ENCODE measurements around the gene GBA3. TPM values are rescaled to one million over a fixed set of nuclear protein-coding genes. Genes with fewer than 3 reads are reported as not detected.

Gene GBA3
- polyA plus RNA-seq, 2 of the 4 experiments (the other 2 are of a cell fraction) = not detected

GRCh38 chr4:22794732-22795131 is 102.0 kb downstream of the GBA3 start (continued):
- TF ChIP-seq, protein P1, sequence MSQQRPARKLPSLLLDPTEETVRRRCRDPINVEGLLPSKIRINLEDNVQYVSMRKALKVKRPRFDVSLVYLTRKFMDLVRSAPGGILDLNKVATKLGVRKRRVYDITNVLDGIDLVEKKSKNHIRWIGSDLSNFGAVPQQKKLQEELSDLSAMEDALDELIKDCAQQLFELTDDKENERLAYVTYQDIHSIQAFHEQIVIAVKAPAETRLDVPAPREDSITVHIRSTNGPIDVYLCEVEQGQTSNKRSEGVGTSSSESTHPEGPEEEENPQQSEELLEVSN (IDR thresholded peaks at IDR 0.05; ENCODE audit: borderline replicate concordance, low read depth) = no peak
- TF ChIP-seq ZFP36 (IDR thresholded peaks at IDR 0.05; ENCODE audit: borderline replicate concordance, partially characterized antibody) (no peak), NPAS2 (CRISPR knock-in tag; IDR thresholded peaks at IDR 0.05; ENCODE audit: borderline replicate concordance) (no peak), HEYL (CRISPR knock-in tag; IDR thresholded peaks at IDR 0.05) (no peak)

GRCh38 chr4:22801391-22801790 is 108.7 kb downstream of the GBA3 start:
- ATAC-seq = no peak
- no peak for FAIRE-seq
- Histone ChIP-seq H3K4me3 (no peak overlapping the region), H3K4me2 (no peak overlapping the region), H3K4me1 (no peaks in the 10 kb centered on the region), H3K9me3 (no peaks in the 10 kb centered on the region), H3K27ac (no peak overlapping the region)
- ChIA-PET CTCF (no interaction called here), POLR2A (no interaction called here)
- DNase-seq (ENCODE audit: low read depth in 1 of 2, low spot score in 1 of 2) = no peak
- TF ChIP-seq PHF8 (IDR thresholded peaks at IDR 0.05; ENCODE audit: borderline replicate concordance, low read depth) (no peak), SMC3 (IDR thresholded peaks at IDR 0.05) (no peak), ZFP36 (IDR thresholded peaks at IDR 0.05; ENCODE audit: borderline replicate concordance, partially characterized antibody) (no peak), RAD21 (conservative IDR thresholded peaks at IDR 0.05 in 1 of 2, IDR thresholded peaks at IDR 0.05 in 1 of 2) (no peak), NR3C1 (IDR thresholded peaks at IDR 0.05) (no peak), HDAC2 (IDR thresholded peaks at IDR 0.05) (no peak), HES2 (IDR thresholded peaks at IDR 0.05) (no peak)

DNA sequence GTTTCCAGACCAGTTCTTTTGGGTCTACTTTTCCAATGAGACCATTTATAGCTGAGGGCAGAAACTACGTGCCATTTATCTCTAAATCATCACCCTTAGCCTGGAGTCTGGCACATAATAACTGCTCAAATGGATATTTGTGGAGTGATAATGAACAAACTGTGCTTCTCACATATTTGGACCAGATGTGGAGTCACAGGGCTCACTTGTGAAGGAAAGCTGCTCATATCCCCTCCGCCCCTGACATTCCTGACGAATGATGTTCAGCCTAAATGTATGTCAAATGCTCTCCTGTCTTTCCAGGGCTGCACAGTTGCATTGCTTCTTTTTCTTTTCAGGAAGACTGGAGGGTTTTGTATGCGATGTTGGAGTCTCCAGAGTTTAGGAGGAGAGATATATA is 110.1 kb downstream of the GBA3 start:
- no peaks in the 10 kb centered on the region for H3K4me1 ChIP-seq
- H3K9me3 ChIP-seq = no peaks in the 10 kb centered on the region
- no peak for ATAC-seq
- H3K4me3 ChIP-seq = no peak overlapping the region
- DNase-seq (ENCODE audit: low read depth in 1 of 2, low spot score in 1 of 2) = no peak
- FAIRE-seq = no peak
- TF ChIP-seq EHMT2 (IDR thresholded peaks at IDR 0.05; ENCODE audit: low read depth) (no peak), RCOR1 (IDR thresholded peaks at IDR 0.05; ENCODE audit: low read depth, low read length) (no peak), CBX2 (IDR thresholded peaks at IDR 0.05; ENCODE audit: borderline replicate concordance, low read depth) (no peak), RNF2 (IDR thresholded peaks at IDR 0.05; ENCODE audit: borderline replicate concordance, low read depth) (no peak), MAZ (IDR thresholded peaks at IDR 0.05; ENCODE audit: borderline replicate concordance, low read depth, low read length) (no peak), HEYL (CRISPR knock-in tag; IDR thresholded peaks at IDR 0.05) (no peak), SREBF2 (IDR thresholded peaks at IDR 0.05) (no peak), HOXB13 (CRISPR knock-in tag; IDR thresholded peaks at IDR 0.05; ENCODE audit: low read depth) (no peak), CHD2 (IDR thresholded peaks at IDR 0.05; ENCODE audit: low read length, partially characterized antibody) (no peak), ATOH8 (CRISPR knock-in tag; IDR thresholded peaks at IDR 0.05; ENCODE audit: low read depth) (no peak), CHD4 (IDR thresholded peaks at IDR 0.05; ENCODE audit: borderline replicate concordance) (no peak), POLR2AphosphoS2 (conservative IDR thresholded peaks at IDR 0.05; ENCODE audit: low read length) (no peak), TP53 (CRISPR knock-in tag; IDR thresholded peaks at IDR 0.05) (no peak), CEBPB (IDR thresholded peaks at IDR 0.05) (no peak)
- TF ChIP-seq, protein P2, sequence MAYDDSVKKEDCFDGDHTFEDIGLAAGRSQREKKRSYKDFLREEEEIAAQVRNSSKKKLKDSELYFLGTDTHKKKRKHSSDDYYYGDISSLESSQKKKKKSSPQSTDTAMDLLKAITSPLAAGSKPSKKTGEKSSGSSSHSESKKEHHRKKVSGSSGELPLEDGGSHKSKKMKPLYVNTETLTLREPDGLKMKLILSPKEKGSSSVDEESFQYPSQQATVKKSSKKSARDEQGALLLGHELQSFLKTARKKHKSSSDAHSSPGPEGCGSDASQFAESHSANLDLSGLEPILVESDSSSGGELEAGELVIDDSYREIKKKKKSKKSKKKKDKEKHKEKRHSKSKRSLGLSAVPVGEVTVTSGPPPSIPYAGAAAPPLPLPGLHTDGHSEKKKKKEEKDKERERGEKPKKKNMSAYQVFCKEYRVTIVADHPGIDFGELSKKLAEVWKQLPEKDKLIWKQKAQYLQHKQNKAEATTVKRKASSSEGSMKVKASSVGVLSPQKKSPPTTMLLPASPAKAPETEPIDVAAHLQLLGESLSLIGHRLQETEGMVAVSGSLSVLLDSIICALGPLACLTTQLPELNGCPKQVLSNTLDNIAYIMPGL (CRISPR knock-in tag; IDR thresholded peaks at IDR 0.05; ENCODE audit: borderline replicate concordance) = no peak
- TF ChIP-seq, protein P1 (IDR thresholded peaks at IDR 0.05; ENCODE audit: borderline replicate concordance, low read depth) = no peak
- WGBS (ENCODE audit: missing lambda C conversion rate) = 12% methylated on average over 4 of the region's 4 CpGs
- H3K4me2 ChIP-seq = no peak overlapping the region
- CTCF ChIA-PET = interaction anchor here (0.6 kb wide), 1 partner anchor 95 kb away, joined by 3 read pairs; no protein-coding TSS in a partner anchor
- no peak overlapping the region for H3K27ac ChIP-seq
- POLR2A ChIA-PET = no interaction called here

Data from A549 (cell line).